T1000 (cell line): Measurements from ENCODE around the gene MYO18B.

Experiments
- DNase-seq: peaks from one replicate; lab custom pipeline; 2025; ENCODE audit warnings: mixed read lengths; lab: John Stamatoyannopoulos, UW

MYO18B gene

GRCh38 chr22:25992331-25992730, 250.3 kb downstream of the MYO18B start:
- DNase-seq: no peak

GRCh38 chr22:25996669-25997068, 254.7 kb downstream of the MYO18B start:
- no peak for DNase-seq

- DNase-seq: no peak
Observed at GRCh38 chr22:25997886-25998775, 256.1 kb downstream of the MYO18B start.

GRCh38 chr22:26002456-26002855, 260.5 kb downstream of the MYO18B start:
- DNase-seq: no peak

GRCh38 chr22:26004477-26004876, 262.5 kb downstream of the MYO18B start:
- no peak for DNase-seq

GRCh38 chr22:26008587-26008986, 266.6 kb downstream of the MYO18B start:
- DNase-seq: no peak

- no peak for DNase-seq
Observed at GRCh38 chr22:26016916-26017315, 274.9 kb downstream of the MYO18B start.

GRCh38 chr22:26017932-26018331, 275.9 kb downstream of the MYO18B start:
- DNase-seq: no peak

GRCh38 chr22:26019596-26019995, 277.6 kb downstream of the MYO18B start:
- DNase-seq: no peak

GRCh38 chr22:26021516-26021915, 279.5 kb downstream of the MYO18B start:
- no peak for DNase-seq

- no peak for DNase-seq
Observed at GRCh38 chr22:26023104-26023775, 281.3 kb downstream of the MYO18B start.

- DNase-seq: no peak
Observed at GRCh38 chr22:26025626-26026025, 283.6 kb downstream of the MYO18B start.

- no peak for DNase-seq
Observed at GRCh38 chr22:26027341-26027740, 285.4 kb downstream of the MYO18B start.

- no peak for DNase-seq
Observed at GRCh38 chr22:26031641-26032040, 289.7 kb downstream of the MYO18B start.

- DNase-seq: no peak
Observed at GRCh38 chr22:26033071-26033470, 291.1 kb downstream of the MYO18B start.

- no peak for DNase-seq
Observed at GRCh38 chr22:26033586-26033985, 291.6 kb downstream of the MYO18B start.

GRCh38 chr22:26035523-26035922, 293.5 kb downstream of the MYO18B start:
- no peak for DNase-seq

- DNase-seq: no peak
Observed at GRCh38 chr22:26038365-26038764, 296.4 kb downstream of the MYO18B start.

GRCh38 chr22:26041931-26042330, 299.9 kb downstream of the MYO18B start:
- DNase-seq: no peak

GRCh38 chr22:26043031-26043430, 301.0 kb downstream of the MYO18B start:
- DNase-seq: no peak

- no peak for DNase-seq
Observed at GRCh38 chr22:26045051-26045450, 303.1 kb downstream of the MYO18B start.

- no peak for DNase-seq
Observed at GRCh38 chr22:26045860-26046259, 303.9 kb downstream of the MYO18B start.

GRCh38 chr22:26047516-26047915, 305.5 kb downstream of the MYO18B start:
- DNase-seq: no peak
